GM19239 (cell line): ENCODE data around the gene CLIC4.
"Not testable (repeated sequence)": the region's sequence is repeated elsewhere in the genome, so short reads cannot be mapped to it uniquely, and the experiment has no call there.

ENCODE experiments used
- DNase-seq: peaks from one replicate; pipeline ENCODE4 v3.0.0; 2011; ENCODE audit warnings: low spot score; ENCODE audit not compliant: insufficient read length
- FAIRE-seq: peaks from 2 replicates; lab custom pipeline; 2011; peaks lifted over from hg19 to GRCh38; lab: Jason Lieb, UNC

Gene CLIC4

GRCh38 chr1:24870551-24871195 lies 125.4 kb downstream of the CLIC4 start:
- no peak for DNase-seq
- no peak for FAIRE-seq

- FAIRE-seq (no peak), DNase-seq (no peak)
Observed at GRCh38 chr1:24871306-24871901, 126.2 kb downstream of the CLIC4 start.

GRCh38 chr1:24872061-24872850 lies 127.0 kb downstream of the CLIC4 start:
- FAIRE-seq: no peak
- DNase-seq: no peak

GRCh38 chr1:24873148-24873547 lies 127.9 kb downstream of the CLIC4 start:
- DNase-seq (no peak), FAIRE-seq (peak; percentile 42)

GRCh38 chr1:24874056-24874455 lies 128.8 kb downstream of the CLIC4 start:
- FAIRE-seq (no peak), DNase-seq (no peak)

GRCh38 chr1:24874611-24875234 lies 129.5 kb downstream of the CLIC4 start:
- FAIRE-seq: no peak

GRCh38 chr1:24875257-24875656 lies 130.0 kb downstream of the CLIC4 start:
- DNase-seq: no peak
- FAIRE-seq: no peak

More at GRCh38 chr1:24874611-24875234, 129.5 kb downstream of the CLIC4 start:
- no peak for DNase-seq

GRCh38 chr1:24875991-24876506 lies 130.8 kb downstream of the CLIC4 start:
- DNase-seq (no peak), FAIRE-seq (no peak)

GRCh38 chr1:24878045-24878444 lies 132.8 kb downstream of the CLIC4 start:
- no peak for DNase-seq
- FAIRE-seq: no peak

- no peak for DNase-seq
Observed at GRCh38 chr1:24878775-24879742, 133.8 kb downstream of the CLIC4 start.

GRCh38 chr1:24881034-24881433 lies 135.8 kb downstream of the CLIC4 start:
- no peak for DNase-seq
- no peak for FAIRE-seq

More at GRCh38 chr1:24878775-24879742, 133.8 kb downstream of the CLIC4 start:
- FAIRE-seq: no peak

GRCh38 chr1:24884751-24885150 lies 139.5 kb downstream of the CLIC4 start:
- no peak for FAIRE-seq
- DNase-seq: no peak

GRCh38 chr1:24886241-24886640 lies 141.0 kb downstream of the CLIC4 start:
- DNase-seq: no peak
- FAIRE-seq: no peak

- FAIRE-seq (no peak), DNase-seq (no peak)
Observed at GRCh38 chr1:24888061-24888970, 143.1 kb downstream of the CLIC4 start.

GRCh38 chr1:24888971-24889676 lies 143.9 kb downstream of the CLIC4 start:
- DNase-seq: no peak
- FAIRE-seq: no peak

GRCh38 chr1:24890887-24891286 lies 145.6 kb downstream of the CLIC4 start:
- FAIRE-seq (no peak), DNase-seq (no peak)

GRCh38 chr1:24891367-24891766 lies 146.1 kb downstream of the CLIC4 start:
- not testable (repeated sequence) for FAIRE-seq, DNase-seq
